Small intestine (tissue), 7 donors: ENCODE results near the gene SPZ1. TPM values are rescaled to one million over a fixed set of nuclear protein-coding genes. Genes with fewer than 3 reads are reported as not detected.
"Not testable (repeated sequence)": the region's sequence is repeated elsewhere in the genome, so short reads cannot be mapped to it uniquely, and the experiment has no call there.

Experiments
- DNase-seq, 2 donors: peaks; one replicate each; pipeline versions ENCODE4 v3.0.0 to v3.0.0-alpha.2; 2013
- FAIRE-seq: peaks from 2 replicates; lab custom pipeline; 2012; peaks lifted over from hg19 to GRCh38; lab: Jason Lieb, UNC
- H3K27ac ChIP-seq, 3 donors: one replicate each; pipeline ENCODE4 v1.5.1; 2013; ENCODE audit warnings: low read length in 2 of 3, mild to moderate bottlenecking in 2 of 3, control low read depth in 1 of 3, inconsistent platforms in 1 of 3, low read depth in 1 of 3, moderate library complexity in 1 of 3
- H3K27me3 ChIP-seq, 3 donors: one replicate each; pipeline ENCODE4 v1.6.1; 2013; ENCODE audit warnings: low read length in 3 of 3, inconsistent platforms in 1 of 3; ENCODE audit not compliant: control insufficient read depth in 3 of 3, insufficient read depth in 3 of 3
- H3K36me3 ChIP-seq, 3 donors: one replicate each; pipeline ENCODE4 v1.6.1; 2013; ENCODE audit warnings: low read length in 3 of 3, inconsistent platforms in 1 of 3, low read depth in 1 of 3, mild to moderate bottlenecking in 1 of 3, moderate library complexity in 1 of 3; ENCODE audit not compliant: control insufficient read depth in 3 of 3, insufficient read depth in 2 of 3
- H3K4me1 ChIP-seq, 3 donors: one replicate each; pipeline ENCODE4 v1.6.1; 2013; ENCODE audit warnings: low read length in 2 of 3, inconsistent platforms in 1 of 3, low read depth in 1 of 3, mild to moderate bottlenecking in 1 of 3, moderate library complexity in 1 of 3; ENCODE audit not compliant: control insufficient read depth in 3 of 3, insufficient read depth in 2 of 3
- H3K4me3 ChIP-seq, 3 donors: one replicate each; pipeline ENCODE4 v1.5.1; 2013; ENCODE audit warnings: low read length in 3 of 3, control low read depth in 1 of 3, inconsistent platforms in 1 of 3, low read depth in 1 of 3, mild to moderate bottlenecking in 1 of 3, moderate library complexity in 1 of 3
- H3K9me3 ChIP-seq, 2 donors: one replicate each; pipeline ENCODE4 v1.6.1; 2013; ENCODE audit warnings: low read depth in 1 of 2, low read length in 1 of 2; ENCODE audit not compliant: control insufficient read depth in 2 of 2, insufficient read depth in 1 of 2
- WGBS, 3 donors: extraction: QIAGEN DNeasy Blood & Tissue Kit; methylation state at CpG; one replicate each; pipeline ENCODE4 v1.1.7; 2013; 5-methylcytosine and 5-hydroxymethylcytosine counted together
- polyA plus RNA-seq, 4 donors: library from polyadenylated mRNA; stranded (reverse) in 3 of 4; unstranded in 1 of 4; fragments of 200-250 nt in 3 of 4; fragments of 120-200 nt in 1 of 4; gene quantifications; one replicate each; pipeline versions ENCODE4 v1.2.1 to v1.2.3, GENCODE V29; 2013
- donor health status: healthy with polysubstance abuse.
- donor health status: control.
- donor health status: control.
- donor health status: Bipolar disorder and iron deficiency.
- donor health status: healthy.

The SPZ1 gene
- polyA plus RNA-seq, 4 donors: not detected

GRCh38 chr5:80288177-80288576, 31.6 kb upstream of the SPZ1 start:
- Histone ChIP-seq H3K27ac (no peak overlapping the region), H3K27me3 (no peaks in the 10 kb centered on the region), H3K4me1 (no peaks in the 10 kb centered on the region), H3K9me3 (no peaks in the 10 kb centered on the region), H3K4me3 (no peak overlapping the region), H3K36me3 (no peaks in the 10 kb centered on the region)
- 78 to 92% (median 92%) methylated on average over 2 of the region's 2 CpGs for WGBS, 3 donors
- DNase-seq (no peak), FAIRE-seq (no peak)

GRCh38 chr5:80289320-80289719, 30.5 kb upstream of the SPZ1 start:
- 90 to 94% (median 91%) methylated on average over 1 to 2 of the region's 2 CpGs for WGBS, 3 donors
- H3K36me3 ChIP-seq: no peaks in the 10 kb centered on the region
- FAIRE-seq (no peak), DNase-seq (no peak)
- H3K4me3 ChIP-seq: no peak overlapping the region
- no peaks in the 10 kb centered on the region for H3K27me3 ChIP-seq
- H3K4me1 ChIP-seq: no peaks in the 10 kb centered on the region
- no peaks in the 10 kb centered on the region for H3K9me3 ChIP-seq
- no peak overlapping the region for H3K27ac ChIP-seq

- WGBS, 3 donors: 85 to 91% (median 86%) methylated on average over 8 of the region's 8 CpGs
- DNase-seq: no peak
- Histone ChIP-seq H3K36me3 (no peaks in the 10 kb centered on the region), H3K4me1 (no peaks in the 10 kb centered on the region), H3K4me3 (no peak overlapping the region), H3K27me3 (no peaks in the 10 kb centered on the region), H3K9me3 (no peaks in the 10 kb centered on the region), H3K27ac (no peak overlapping the region)
- no peak for FAIRE-seq
Observed at GRCh38 chr5:80291761-80292160, 28.0 kb upstream of the SPZ1 start.

GRCh38 chr5:80296121-80296520, 23.7 kb upstream of the SPZ1 start:
- Histone ChIP-seq H3K27me3 (no peaks in the 10 kb centered on the region), H3K4me3 (no peak overlapping the region), H3K36me3 (no peaks in the 10 kb centered on the region), H3K4me1 (no peaks in the 10 kb centered on the region), H3K27ac (no peak overlapping the region), H3K9me3 (no peaks in the 10 kb centered on the region)
- FAIRE-seq (no peak), DNase-seq (no peak)
- WGBS, 3 donors: 68 to 86% (median 80%) methylated on average over 5 to 6 of the region's 6 CpGs

- Histone ChIP-seq H3K27me3 (no peaks in the 10 kb centered on the region), H3K27ac (no peak overlapping the region), H3K4me1 (no peaks in the 10 kb centered on the region), H3K36me3 (no peaks in the 10 kb centered on the region), H3K4me3 (no peak overlapping the region), H3K9me3 (no peaks in the 10 kb centered on the region)
- DNase-seq: no peak
- 90 to 92% (median 91%) methylated on average over 8 of the region's 8 CpGs for WGBS, 3 donors
- FAIRE-seq: no peak
Observed at GRCh38 chr5:80299601-80300000, 20.2 kb upstream of the SPZ1 start.

- WGBS, 3 donors: 80 to 92% (median 81%) methylated on average over 8 of the region's 8 CpGs
- no peaks in the 10 kb centered on the region for H3K27me3 ChIP-seq
- no peak for FAIRE-seq
Observed at GRCh38 chr5:80300125-80300524, 19.7 kb upstream of the SPZ1 start.

GRCh38 chr5:80300796-80301195, 19.0 kb upstream of the SPZ1 start:
- not testable (repeated sequence) for DNase-seq, H3K27ac ChIP-seq, H3K27me3 ChIP-seq, H3K9me3 ChIP-seq, H3K4me1 ChIP-seq, FAIRE-seq, H3K4me3 ChIP-seq, H3K36me3 ChIP-seq
- WGBS, 3 donors: 96 to 97% (median 96%) methylated on average over 4 to 21 of the region's 27 CpGs

More at GRCh38 chr5:80300125-80300524, 19.7 kb upstream of the SPZ1 start:
- H3K4me3 ChIP-seq: no peak overlapping the region
- H3K4me1 ChIP-seq: no peaks in the 10 kb centered on the region
- no peaks in the 10 kb centered on the region for H3K36me3 ChIP-seq
- H3K9me3 ChIP-seq: no peaks in the 10 kb centered on the region
- DNase-seq: no peak
- H3K27ac ChIP-seq: no peak overlapping the region

GRCh38 chr5:80301342-80301741, 18.5 kb upstream of the SPZ1 start:
- not testable (repeated sequence) for H3K4me1 ChIP-seq, DNase-seq, FAIRE-seq, H3K4me3 ChIP-seq, H3K36me3 ChIP-seq, H3K27ac ChIP-seq, H3K27me3 ChIP-seq, H3K9me3 ChIP-seq
- 95% methylated on average over 11 to 24 of the region's 34 CpGs; no CpG with 5 or more reads in 1 of the 3 donors for WGBS, 3 donors

GRCh38 chr5:80302636-80303035, 17.2 kb upstream of the SPZ1 start:
- Histone ChIP-seq H3K4me3 (no peak overlapping the region), H3K27ac (no peak overlapping the region), H3K36me3 (no peaks in the 10 kb centered on the region), H3K4me1 (no peaks in the 10 kb centered on the region), H3K27me3 (no peaks in the 10 kb centered on the region), H3K9me3 (no peaks in the 10 kb centered on the region)
- no peak for FAIRE-seq
- DNase-seq: no peak
- WGBS, 3 donors: 66 to 81% (median 70%) methylated on average over 11 of the region's 11 CpGs
